NCI-H446 treated with DMSO at 0.1 percent for 48 hours (cell line): Measurements from ENCODE around the gene TPRG1.

Source experiments
- DNase-seq: peaks from one replicate; lab custom pipeline; 2025; lab: John Stamatoyannopoulos, UW

TPRG1 gene

GRCh38 chr3:189232790-189233189, 61.0 kb downstream of the TPRG1 start:
- DNase-seq, result no peak

DNA sequence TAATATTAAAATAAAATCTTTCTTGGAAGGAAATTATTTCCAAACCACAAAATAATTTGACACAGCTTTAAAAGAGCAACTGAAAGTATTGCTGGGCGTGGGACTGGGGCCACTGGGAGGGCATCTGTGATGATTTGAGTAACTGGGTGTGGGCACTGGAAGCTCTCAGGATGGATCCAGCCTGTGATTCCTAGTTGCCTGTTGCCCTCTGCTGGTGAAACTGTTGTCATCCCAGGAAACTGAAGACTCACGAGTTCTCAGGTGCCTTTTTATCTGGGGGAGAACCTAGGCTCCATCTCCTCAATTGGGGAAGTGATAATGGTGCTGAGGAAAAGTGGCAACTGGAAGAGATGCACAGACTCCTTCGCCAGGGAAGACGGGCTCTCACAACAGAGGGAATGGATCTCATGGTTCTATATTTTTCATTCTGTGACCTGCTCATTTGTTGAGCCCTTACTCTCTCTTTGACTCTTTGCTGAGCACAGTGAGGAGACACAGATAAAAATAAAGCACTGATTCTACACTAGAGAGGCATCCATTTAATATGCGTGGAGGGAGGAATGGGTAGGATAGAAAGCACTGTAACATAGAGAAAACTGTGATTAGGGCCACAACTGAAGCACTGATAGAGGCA, 61.6 kb downstream of the TPRG1 start:
- peak; percentile 36 for DNase-seq

DNA sequence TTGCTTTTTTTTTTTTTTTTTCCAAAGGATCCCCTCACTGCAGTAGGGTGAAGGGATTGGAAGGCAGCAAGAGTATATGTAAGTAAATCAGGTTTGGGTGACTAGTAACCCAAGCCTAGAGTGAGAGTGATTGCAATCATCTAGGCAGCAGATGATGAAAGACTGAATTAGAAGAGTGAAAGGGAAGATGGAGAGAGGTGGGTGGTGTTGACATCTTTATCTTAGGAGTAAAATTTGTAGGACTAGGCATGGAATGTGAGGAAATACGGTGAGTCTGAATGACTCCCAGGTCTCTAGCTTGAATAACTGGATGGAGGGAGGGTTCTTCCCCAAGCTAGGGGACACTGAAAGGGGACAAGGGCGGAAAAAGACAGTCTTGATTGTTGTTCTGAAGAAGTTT, 63.4 kb downstream of the TPRG1 start:
- DNase-seq, result no peak

GRCh38 chr3:189236352-189236751, 64.6 kb downstream of the TPRG1 start:
- DNase-seq, result no peak

- DNase-seq, result no peak
These were observed 65.8 kb downstream of the TPRG1 start for GRCh38 chr3:189237526-189237925.

- DNase-seq, result no peak
These were observed 66.3 kb downstream of the TPRG1 start for GRCh38 chr3:189238071-189238470.

- no peak for DNase-seq
These were observed 67.8 kb downstream of the TPRG1 start for GRCh38 chr3:189239616-189240015.

GRCh38 chr3:189249987-189250386, 78.2 kb downstream of the TPRG1 start:
- DNase-seq, result no peak

DNA sequence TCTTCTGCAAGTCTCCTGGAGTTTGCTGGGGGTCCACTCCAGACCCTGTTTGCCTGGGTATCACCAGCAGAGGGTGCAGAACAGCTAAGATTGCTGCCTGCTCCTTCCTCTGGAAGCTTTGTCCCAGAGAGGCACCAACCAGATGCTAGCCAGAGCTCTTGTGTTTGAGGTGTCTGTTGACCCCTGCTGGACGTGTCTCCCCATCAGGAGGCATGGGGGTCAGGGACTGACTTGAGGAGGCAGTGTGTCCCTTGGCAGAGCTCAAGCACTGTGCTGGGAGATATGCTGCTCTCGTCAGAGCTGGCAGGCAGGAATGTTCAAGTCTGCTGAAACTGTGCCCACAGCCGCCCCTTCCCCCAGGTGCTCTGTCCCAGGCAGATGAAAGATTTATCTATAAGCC, 86.5 kb downstream of the TPRG1 start:
- no peak for DNase-seq

DNA sequence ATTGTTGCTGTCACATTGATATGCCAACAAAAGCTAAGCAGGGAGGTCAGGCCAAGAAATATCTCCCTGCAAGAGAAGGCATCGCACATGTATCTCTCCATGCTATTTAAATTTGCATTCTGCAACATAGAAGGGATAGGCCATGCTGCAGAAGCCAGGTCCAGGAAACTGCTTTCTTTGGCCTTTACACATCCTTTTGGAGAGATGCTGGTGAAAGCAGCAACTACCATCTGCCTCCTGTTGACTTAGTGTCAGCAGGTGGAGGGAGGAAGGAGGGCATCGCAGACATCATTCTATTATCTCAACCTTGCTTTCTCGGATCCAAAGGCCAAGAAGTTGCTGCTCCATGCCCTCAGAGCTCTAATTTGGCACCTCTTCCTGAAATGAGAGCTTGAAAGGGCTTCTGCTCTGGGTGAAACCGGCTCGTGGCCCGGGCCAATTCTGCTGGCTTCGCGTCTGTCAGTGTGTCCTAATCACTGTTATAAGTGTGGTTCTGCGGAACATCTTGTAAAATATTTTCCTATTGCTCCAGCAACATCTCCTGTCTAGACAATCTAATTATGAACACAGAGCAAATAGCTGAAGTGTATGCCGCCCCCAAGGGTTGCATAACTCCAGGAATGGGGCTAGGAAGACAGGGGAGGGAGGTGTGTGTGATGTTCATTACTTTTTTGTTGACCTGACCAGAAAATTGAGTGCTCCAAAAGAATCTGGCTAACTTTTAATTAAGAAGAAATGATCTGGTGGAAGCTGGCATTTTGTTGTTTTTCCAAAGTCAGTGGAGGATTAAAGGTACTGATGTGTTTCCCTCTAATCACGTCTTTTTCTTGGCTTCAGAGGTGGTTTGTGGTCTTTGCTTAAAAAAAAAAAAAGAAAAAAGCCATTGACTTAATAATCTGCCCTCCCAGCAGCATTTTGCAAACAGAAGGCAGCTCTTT, 89.1 kb downstream of the TPRG1 start:
- DNase-seq, result peak; percentile 66

- DNase-seq, result no peak
These were observed 91.0 kb downstream of the TPRG1 start for GRCh38 chr3:189262746-189263145.

GRCh38 chr3:189267981-189268613, 96.3 kb downstream of the TPRG1 start:
- DNase-seq, result no peak

- no peak for DNase-seq
These were observed 97.6 kb downstream of the TPRG1 start for GRCh38 chr3:189269365-189269764.

DNA sequence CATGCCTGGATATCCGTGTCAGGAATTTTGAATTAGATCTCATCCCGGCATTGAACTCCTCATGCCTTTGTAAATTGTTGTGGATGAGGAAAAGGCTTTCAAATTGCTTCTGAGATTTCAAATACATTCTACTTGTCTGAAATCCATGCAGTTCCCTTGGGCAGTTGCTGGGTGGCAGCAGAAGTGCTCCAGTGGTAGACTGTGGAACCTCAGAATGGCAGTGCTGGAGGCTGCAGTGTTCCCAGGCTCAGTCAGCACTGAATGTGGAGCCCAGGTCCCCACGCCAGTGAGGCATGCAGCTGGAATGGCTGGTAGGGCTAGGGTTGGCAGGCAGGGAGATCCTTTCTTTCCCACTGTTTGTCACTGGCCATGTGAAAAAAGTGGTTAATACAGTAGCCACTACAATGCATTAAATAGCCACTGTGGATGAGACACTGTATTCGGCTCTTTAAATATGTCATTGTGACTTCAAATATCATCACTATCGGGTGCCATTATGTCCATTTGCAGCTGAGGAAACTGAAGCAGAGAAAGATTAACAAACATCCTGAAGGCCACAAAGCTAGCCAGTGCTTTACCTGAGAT, 98.6 kb downstream of the TPRG1 start:
- DNase-seq, result peak; percentile 44

DNA sequence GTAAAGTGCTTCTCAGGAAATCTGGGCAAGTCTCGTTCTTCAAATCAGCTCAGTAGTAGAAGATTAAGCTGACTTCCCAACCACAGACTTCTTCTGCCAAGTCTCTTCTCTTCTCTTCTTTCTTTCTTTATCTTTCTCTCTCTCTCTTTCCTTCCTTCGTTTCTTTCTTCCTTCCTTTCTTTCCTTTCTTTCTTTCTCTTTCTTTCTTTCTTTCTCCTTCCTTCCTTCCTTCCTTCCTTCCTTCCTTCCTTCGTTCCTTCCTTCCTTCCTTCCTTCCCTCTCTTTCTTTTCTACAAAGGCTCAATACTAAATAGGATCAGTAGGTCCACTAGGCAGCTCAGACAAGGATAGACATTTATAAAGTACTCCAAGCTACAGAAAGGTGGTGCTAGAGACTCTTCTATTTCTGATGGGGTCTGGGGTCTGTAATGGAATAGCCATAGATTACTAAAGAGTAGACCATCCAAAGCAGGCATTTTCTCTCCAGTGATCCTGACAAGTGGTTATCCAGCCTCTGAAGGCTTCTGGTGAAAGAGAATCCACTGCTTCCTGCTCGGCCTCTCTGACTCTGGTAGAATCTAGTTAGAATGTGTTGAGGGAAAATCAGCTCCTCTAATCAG, 100.8 kb downstream of the TPRG1 start:
- peak; percentile 20 for DNase-seq

DNA sequence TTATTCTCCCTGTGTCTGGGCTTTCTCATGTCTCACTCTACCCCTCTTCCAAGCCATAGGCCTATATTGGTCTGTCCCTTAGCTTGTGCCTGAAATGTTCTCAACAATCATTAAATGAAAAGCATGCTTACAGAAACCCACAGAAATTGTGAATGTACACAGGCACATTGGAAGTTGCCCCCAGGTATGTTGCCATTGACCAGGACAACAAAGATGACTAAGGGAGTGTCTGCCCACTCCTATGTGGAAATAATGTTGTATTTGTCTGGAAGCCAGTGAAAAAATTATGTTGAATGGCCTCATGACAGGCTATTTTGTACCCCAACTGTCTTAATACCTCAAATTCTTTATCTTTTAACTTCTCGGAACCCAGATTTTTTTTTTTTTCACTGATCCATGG, 102.0 kb downstream of the TPRG1 start:
- no peak for DNase-seq

DNA sequence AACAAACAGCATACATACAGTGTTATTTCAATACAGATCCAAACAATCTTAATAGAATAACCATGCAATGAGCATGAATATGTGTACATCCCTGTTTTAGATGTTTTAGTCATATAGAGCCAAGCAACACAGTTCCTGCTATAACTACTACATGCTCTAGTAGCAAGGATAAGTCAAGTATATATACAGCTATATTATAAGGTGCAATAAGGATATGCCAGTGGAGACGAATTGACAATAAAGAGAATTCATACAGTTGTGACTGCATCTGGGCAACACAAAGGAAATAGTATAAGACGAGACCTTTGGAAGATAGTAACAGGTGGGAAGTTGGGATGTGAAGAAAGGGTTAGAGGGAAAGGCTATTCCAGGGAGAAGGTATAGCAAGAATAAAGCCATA, 103.4 kb downstream of the TPRG1 start:
- DNase-seq, result no peak

GRCh38 chr3:189275852-189276251, 104.1 kb downstream of the TPRG1 start:
- DNase-seq, result no peak

DNA sequence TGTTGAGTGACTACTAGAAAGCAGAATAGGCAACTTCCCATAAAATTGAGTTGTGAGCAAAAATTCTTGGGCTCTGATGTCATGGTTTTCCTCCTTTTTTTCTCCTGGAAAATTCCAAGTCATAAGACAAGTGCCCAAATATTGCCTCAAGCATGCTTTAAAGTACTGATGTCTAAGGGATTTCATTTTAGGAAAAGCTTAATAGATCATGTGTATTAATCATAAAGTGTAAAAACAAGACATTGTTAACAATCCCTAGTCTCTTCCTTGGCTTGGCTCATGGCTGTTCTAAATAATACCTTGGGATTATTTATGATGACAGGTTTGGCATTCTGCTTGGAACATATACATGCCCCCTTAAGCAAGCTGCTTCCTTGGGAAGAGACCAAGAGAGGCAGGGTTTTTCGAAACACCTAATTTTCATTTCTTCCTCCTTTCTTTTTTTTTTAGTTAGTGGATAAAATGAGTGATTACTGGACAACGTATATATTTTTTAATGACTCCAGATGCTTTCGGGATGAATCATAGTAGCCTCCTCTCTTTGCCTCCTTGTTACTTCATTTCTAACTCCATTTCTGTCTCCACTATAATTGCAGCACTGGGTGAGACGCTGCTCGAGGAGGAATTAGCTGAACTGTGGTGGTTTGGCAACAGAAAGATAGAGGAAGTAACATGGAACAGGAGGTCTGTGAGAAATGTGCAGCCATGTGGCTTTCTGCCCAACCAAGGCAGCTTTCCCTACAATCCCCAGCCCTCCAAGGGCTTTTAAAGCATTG, 104.9 kb downstream of the TPRG1 start:
- peak; percentile 90 for DNase-seq

- no peak for DNase-seq
These were observed 105.9 kb downstream of the TPRG1 start for GRCh38 chr3:189277711-189278110.

- no peak for DNase-seq
These were observed 106.5 kb downstream of the TPRG1 start for GRCh38 chr3:189278221-189278620.
